H1 (cell line): ENCODE measurements around the gene DCTN2. TPM values are rescaled to one million over a fixed set of nuclear protein-coding genes. Genes with fewer than 3 reads are reported as not detected.
"Not testable (repeated sequence)": the region's sequence is repeated elsewhere in the genome, so short reads cannot be mapped to it uniquely, and the experiment has no call there.

ENCODE experiments used
- CTCF ChIA-PET: fragments of 300-600 bp; sonication (Branson Sonifier 250); formaldehyde crosslinking; loops from one replicate; lab custom pipeline; 2021; ENCODE audit not compliant: partially characterized antibody; lab: Charles Lee
- POLR2A ChIA-PET: fragments of 300-600 bp; sonication (Branson Sonifier 250); formaldehyde crosslinking; loops from one replicate; lab custom pipeline; 2021; ENCODE audit warnings: inconsistent platforms; ENCODE audit not compliant: partially characterized antibody; lab: Charles Lee
- DNase-seq, 2 experiments: peaks; one replicate each; pipeline versions ENCODE4 v3.0.0 to v3.0.0-alpha.2; 2010 to 2022; ENCODE audit warnings: low spot score in 2 of 2, low read depth in 1 of 2, mixed read lengths in 1 of 2
- FAIRE-seq: peaks from 2 replicates; lab custom pipeline; 2011; peaks lifted over from hg19 to GRCh38; lab: Jason Lieb, UNC
- H2AFZ ChIP-seq: 2 replicates; pipeline ENCODE4 v1.8.1; 2012; ENCODE audit warnings: low read length, inconsistent platforms
- H2AK5ac ChIP-seq: 2 replicates; pipeline ENCODE4 v1.6.1; 2013; ENCODE audit warnings: low read depth, low read length
- H2BK120ac ChIP-seq: replicated peaks from 2 replicates; pipeline ENCODE3; 2013; ENCODE audit warnings: low read depth, low read length, inconsistent platforms
- H2BK12ac ChIP-seq: 2 replicates; pipeline ENCODE4 v1.6.1; 2013; ENCODE audit warnings: low read depth, low read length
- H2BK15ac ChIP-seq: 2 replicates; pipeline ENCODE4 v1.6.1; 2013; ENCODE audit warnings: low read length
- H2BK20ac ChIP-seq: 2 replicates; pipeline ENCODE4 v1.6.1; 2013; ENCODE audit warnings: low read length
- H2BK5ac ChIP-seq: 2 replicates; pipeline ENCODE4 v1.6.1; 2013; ENCODE audit warnings: low read depth, low read length
- H3K14ac ChIP-seq: 2 replicates; pipeline ENCODE4 v1.6.1; 2013; ENCODE audit warnings: inconsistent platforms; ENCODE audit not compliant: insufficient read length
- H3K18ac ChIP-seq: 2 replicates; pipeline ENCODE4 v1.6.1; 2013; ENCODE audit warnings: low read length; ENCODE audit errors: extremely low read depth
- H3K23ac ChIP-seq: 2 replicates; pipeline ENCODE4 v1.6.1; 2013; ENCODE audit warnings: inconsistent platforms; ENCODE audit not compliant: insufficient read length
- H3K23me2 ChIP-seq: 2 replicates; pipeline ENCODE4 v1.6.1; 2013; ENCODE audit warnings: low read depth, low read length
- H3K27ac ChIP-seq: 2 replicates; pipeline ENCODE4 v1.6.1; 2011; ENCODE audit warnings: low read depth, low read length, inconsistent platforms
- H3K27me3 ChIP-seq, 4 experiments: replicated peaks in 1 of 4; 1 replicate in 1 of 4; 2 replicates in 3 of 4; pipeline versions ENCODE4 v1.6.1 to v1.8.1; 2011 to 2013; ENCODE audit warnings: low read length in 3 of 4, mild to moderate bottlenecking in 3 of 4, inconsistent platforms in 2 of 4, mixed read lengths in 2 of 4, moderate library complexity in 1 of 4; ENCODE audit not compliant: control insufficient read depth in 3 of 4, insufficient read depth in 3 of 4; ENCODE audit errors: extremely low read depth in 1 of 4
- H3K36me3 ChIP-seq, 4 experiments: 2 replicates each; pipeline versions ENCODE4 v1.6.1 to v1.8.1; 2011 to 2013; ENCODE audit warnings: mild to moderate bottlenecking in 4 of 4, low read length in 3 of 4, moderate library complexity in 2 of 4, control low read depth in 1 of 4, inconsistent platforms in 1 of 4; ENCODE audit not compliant: insufficient read depth in 4 of 4, control insufficient read depth in 2 of 4
- H3K4ac ChIP-seq: replicated peaks from 2 replicates; pipeline ENCODE3; 2013; ENCODE audit warnings: low read length, low read depth, mixed read lengths, inconsistent platforms; ENCODE audit not compliant: insufficient read length
- H3K4me1 ChIP-seq, 4 experiments: replicated peaks in 1 of 4; 1 replicate in 1 of 4; 2 replicates in 3 of 4; pipeline versions ENCODE4 v1.6.1 to v1.8.1; 2011 to 2013; ENCODE audit warnings: low read length in 3 of 4, inconsistent platforms in 2 of 4, mixed read lengths in 1 of 4; ENCODE audit not compliant: insufficient read depth in 4 of 4, control insufficient read depth in 3 of 4
- H3K4me2 ChIP-seq, 2 experiments: 2 replicates each; pipeline versions ENCODE4 v1.6.1 to v1.8.1; 2011 to 2013; ENCODE audit warnings: low read depth in 2 of 2, low read length in 2 of 2, control low read depth in 1 of 2, inconsistent platforms in 1 of 2, mild to moderate bottlenecking in 1 of 2; ENCODE audit not compliant: insufficient read depth in 1 of 2
- H3K4me3 ChIP-seq, 4 experiments: fragments of 200-600, 300-600 bp in 1 of 4; sonication (generic), shearing (Covaris generic), sonication (Bioruptor Twin) in 1 of 4; 2 replicates each; pipeline versions ENCODE4 v1.5.1 to v1.8.1; 2011 to 2016; ENCODE audit warnings: low read length in 4 of 4, low read depth in 3 of 4, control low read depth in 2 of 4, inconsistent platforms in 2 of 4, mild to moderate bottlenecking in 2 of 4, mixed read lengths in 1 of 4, moderate library complexity in 1 of 4; ENCODE audit not compliant: insufficient read depth in 2 of 4; ENCODE audit errors: extremely low read depth in 1 of 4
- H3K56ac ChIP-seq: replicated peaks from 2 replicates; pipeline ENCODE3; 2013; ENCODE audit warnings: low read depth, mild to moderate bottlenecking, mixed read lengths, low read length, inconsistent platforms; ENCODE audit not compliant: insufficient read length
- H3K79me1 ChIP-seq: 2 replicates; pipeline ENCODE4 v1.6.1; 2013; ENCODE audit warnings: low read depth, low read length, control low read depth
- H3K79me2 ChIP-seq, 2 experiments: 2 replicates each; pipeline versions ENCODE4 v1.6.1 to v1.8.1; 2012 to 2013; ENCODE audit warnings: low read length in 2 of 2, mild to moderate bottlenecking in 2 of 2, inconsistent platforms in 1 of 2; ENCODE audit not compliant: insufficient read depth in 2 of 2, control insufficient read depth in 1 of 2
- H3K9ac ChIP-seq, 4 experiments: replicated peaks in 1 of 4; 1 replicate in 1 of 4; 2 replicates in 3 of 4; pipeline versions ENCODE4 v1.6.1 to v1.8.1; 2011 to 2013; ENCODE audit warnings: low read depth in 3 of 4, low read length in 3 of 4, control low read depth in 2 of 4, mild to moderate bottlenecking in 2 of 4, moderate library complexity in 2 of 4, inconsistent platforms in 1 of 4; ENCODE audit errors: extremely low read depth in 1 of 4
- H3K9me3 ChIP-seq, 2 experiments: 2 replicates each; pipeline versions ENCODE4 v1.6.1 to v1.8.1; 2012 to 2013; ENCODE audit warnings: mild to moderate bottlenecking in 2 of 2, moderate library complexity in 2 of 2, control low read depth in 1 of 2, inconsistent platforms in 1 of 2, low read depth in 1 of 2, low read length in 1 of 2, mixed read lengths in 1 of 2; ENCODE audit not compliant: insufficient read depth in 2 of 2
- H4K20me1 ChIP-seq, 2 experiments: replicated peaks in 1 of 2; 2 replicates each; pipeline versions ENCODE3 to v1.8.1; 2011 to 2013; ENCODE audit warnings: inconsistent platforms in 2 of 2, low read length in 2 of 2, mild to moderate bottlenecking in 1 of 2; ENCODE audit not compliant: insufficient read depth in 2 of 2, control insufficient read depth in 1 of 2
- H4K5ac ChIP-seq: 2 replicates; pipeline ENCODE4 v1.6.1; 2013; ENCODE audit warnings: low read length, low read depth, mixed read lengths, inconsistent platforms; ENCODE audit not compliant: insufficient read length
- H4K8ac ChIP-seq: 2 replicates; pipeline ENCODE4 v1.8.0; 2013; ENCODE audit warnings: mild to moderate bottlenecking, moderate library complexity, low read length, inconsistent platforms; ENCODE audit not compliant: insufficient read depth; ENCODE audit errors: extremely low read depth
- H4K91ac ChIP-seq: replicated peaks from 2 replicates; pipeline ENCODE3; 2013; ENCODE audit warnings: low read length, mixed read lengths, inconsistent platforms; ENCODE audit not compliant: insufficient read length
- WGBS, 2 experiments: shearing (Covaris generic) in 1 of 2; methylation state at CpG; one replicate each; pipeline versions ENCODE4 v1.1.6 to v1.1.7; 2013 to 2015; ENCODE audit warnings: low lambda C conversion rate in 2 of 2, mixed read lengths in 2 of 2, inconsistent platforms in 1 of 2, low coverage in 1 of 2, missing lambda C conversion rate in 1 of 2; ENCODE audit not compliant: insufficient replicate concordance in 2 of 2, insufficient coverage in 1 of 2, insufficient read length in 1 of 2; ENCODE audit errors: extremely low coverage in 1 of 2, missing lambda C conversion rate in 1 of 2; 5-methylcytosine and 5-hydroxymethylcytosine counted together
- polyA plus RNA-seq, 7 experiments: library from polyadenylated mRNA; depleted of rRNA in 3 of 7; stranded (reverse) in 5 of 7; unstranded in 2 of 7; fragments of >200 nt in 5 of 7; fragments of 200-250 nt in 2 of 7; gene quantifications; 1 replicate in 5 of 7; 2 replicates in 1 of 7; 4 replicates in 1 of 7; pipeline versions ENCODE4 v1.2.1 to v1.2.3, GENCODE V29; 2011 to 2013; ENCODE audit warnings: missing spikeins in 2 of 7, mixed read lengths in 2 of 7
- total RNA-seq: library from RNA; stranded (reverse); fragmentation: NEBNext Ultra II Directional; extraction: Animal tissue kit (Norgen Biotek cat#: 25700); gene quantifications from 2 replicates; pipeline ENCODE4 v1.2.1, GENCODE V29; 2021

DCTN2 gene
- total and polyA plus RNA-seq, 2 of the 8 experiments (the other 6 are each of a cell fraction or from before 2014, with no cell fraction given): 90.3 to 91.9 TPM

GRCh38 chr12:57495051-57495701 lies 51.8 kb downstream of the DCTN2 start:
- H4K20me1 ChIP-seq, H3K23ac ChIP-seq, H4K8ac ChIP-seq, H3K79me2 ChIP-seq, H3K4me2 ChIP-seq, H2AK5ac ChIP-seq, H3K14ac ChIP-seq, H3K18ac ChIP-seq, CTCF ChIA-PET, FAIRE-seq, H3K9ac ChIP-seq, H3K27me3 ChIP-seq, H2BK15ac ChIP-seq, H3K23me2 ChIP-seq, H3K4ac ChIP-seq, H3K9me3 ChIP-seq, H3K4me3 ChIP-seq, H2BK12ac ChIP-seq, H2AFZ ChIP-seq, POLR2A ChIA-PET, H2BK20ac ChIP-seq, H3K79me1 ChIP-seq, H4K91ac ChIP-seq, DNase-seq, H2BK120ac ChIP-seq, H3K4me1 ChIP-seq, H3K56ac ChIP-seq, H4K5ac ChIP-seq, H2BK5ac ChIP-seq, H3K27ac ChIP-seq: not testable (repeated sequence)
- peaks cover 36 to 82% (median 59%) of the 10 kb centered on the region in 4 experiments for H3K36me3 ChIP-seq
- 89% methylated on average over 7 of the region's 48 CpGs; no CpG with 5 or more reads in 1 of the 2 experiments for WGBS, 2 experiments
